Spleen (tissue), 11 donors: ENCODE data around the gene FABP3. TPM values are rescaled to one million over a fixed set of nuclear protein-coding genes. Genes with fewer than 3 reads are reported as not detected.

ENCODE experiments used
- DNase-seq: peaks from one replicate; pipeline ENCODE4 v3.0.0-alpha.2; 2020
- H3K27ac ChIP-seq, 8 donors: fragments of 200-600 bp; sonication (generic) in 7 of 8; 1 replicate in 4 of 8; 2 replicates in 4 of 8; pipeline versions ENCODE4 v1.5.0 to v1.8.0; 2016 to 2021; ENCODE audit warnings: inconsistent platforms in 4 of 8, mild to moderate bottlenecking in 4 of 8, moderate library complexity in 1 of 8
- H3K27me3 ChIP-seq, 7 donors: fragments of 200-600 bp; sonication (generic) in 6 of 7; replicated peaks in 1 of 7; 1 replicate in 4 of 7; 2 replicates in 3 of 7; pipeline versions ENCODE4 v1.5.0 to v1.8.0; 2016 to 2021; ENCODE audit warnings: inconsistent platforms in 3 of 7, mild to moderate bottlenecking in 1 of 7
- H3K36me3 ChIP-seq, 6 donors: fragments of 200-600 bp; sonication (generic) in 5 of 6; 1 replicate in 4 of 6; 2 replicates in 2 of 6; pipeline versions ENCODE4 v1.5.0 to v1.8.0; 2016 to 2021; ENCODE audit warnings: inconsistent platforms in 2 of 6
- H3K4me1 ChIP-seq, 6 donors: fragments of 200-600 bp; sonication (generic) in 5 of 6; 1 replicate in 3 of 6; 2 replicates in 3 of 6; pipeline versions ENCODE4 v1.5.0 to v1.8.0; 2016 to 2021; ENCODE audit warnings: inconsistent platforms in 3 of 6
- H3K4me3 ChIP-seq, 8 donors: fragments of 200-600 bp; sonication (generic) in 7 of 8; 1 replicate in 4 of 8; 2 replicates in 4 of 8; pipeline versions ENCODE4 v1.5.0 to v1.8.0; 2016 to 2021; ENCODE audit warnings: inconsistent platforms in 4 of 8, mild to moderate bottlenecking in 4 of 8, moderate library complexity in 2 of 8
- H3K9me3 ChIP-seq, 8 donors: fragments of 200-600 bp; sonication (generic) in 7 of 8; 1 replicate in 4 of 8; 2 replicates in 4 of 8; pipeline versions ENCODE4 v1.5.0 to v1.8.0; 2016 to 2021; ENCODE audit warnings: inconsistent platforms in 4 of 8
- CTCF ChIP-seq, 11 experiments: fragments of 200-600 bp in 7 of 11; fragments of 450-650 bp in 4 of 11; sonication (generic) in 4 of 11; IDR thresholded peaks in 8 of 11; conservative IDR thresholded peaks in 3 of 11; 1 replicate in 7 of 11; 2 replicates in 4 of 11; pipeline versions ENCODE4 v1.4.0 to v1.8.0; 2016 to 2021; ENCODE audit warnings: antibody characterized with exemption in 11 of 11, inconsistent platforms in 4 of 11, mild to moderate bottlenecking in 1 of 11
- POLR2A ChIP-seq, 3 donors: fragments of 450-650 bp; IDR thresholded peaks; one replicate each; pipeline ENCODE4 v1.5.1; 2017; ENCODE audit warnings: antibody characterized with exemption in 3 of 3, mild to moderate bottlenecking in 1 of 3
- POLR2AphosphoS5 ChIP-seq, 3 donors: sonication (generic); formaldehyde crosslinking; IDR thresholded peaks; one replicate each; pipeline ENCODE4 v1.5.1; 2017; ENCODE audit warnings: antibody characterized with exemption in 3 of 3
- WGBS, 5 donors: extraction: QIAGEN DNeasy Blood & Tissue Kit in 3 of 5; methylation state at CpG; one replicate each; pipeline versions ENCODE4 v1.1.5 to v1.1.7; 2013 to 2018; 5-methylcytosine and 5-hydroxymethylcytosine counted together
- intact Hi-C: fragments of 100-400 bp; cut with DNase I; formaldehyde crosslinking; loops from one replicate; pipeline ENCODE4 v1.15.0; 2023; ENCODE audit warnings: low total_unique reads
- polyA plus RNA-seq, 3 donors: library from polyadenylated mRNA; stranded (reverse); fragments of 200-250 nt; gene quantifications; one replicate each; pipeline ENCODE4 v1.2.1, GENCODE V29; 2013
- total RNA-seq, 7 donors: library from RNA; depleted of rRNA in 3 of 7; stranded (reverse); fragments of >200 nt in 3 of 7; fragmentation: NEBNext Ultra II Directional in 4 of 7; extraction: Animal tissue kit (Norgen Biotek cat#: 25700) in 4 of 7; gene quantifications; one replicate each; pipeline versions ENCODE4 v1.1.0 to v1.2.1, GENCODE V29; 2016 to 2021
- donor health status: healthy with polysubstance abuse.
- donor health status: DM: no; HTN: no; CAD: no; lungs with moderate emphysema.
- donor health status: DM: no; HTN: no; CAD: no.
- donor health status: Bipolar disorder and iron deficiency.
- donor health status: healthy.
- donor health status: DM: no; HTN: no; CAD: no.
- donor health status: DM: yes; HTN: yes; CAD: no.

The FABP3 gene
- total and polyA plus RNA-seq, 10 donors: 4.1 to 57.1 (median 23.4) TPM

GRCh38 chr1:31418626-31419323 is 45.9 kb upstream of the FABP3 start:
- no peak for DNase-seq
- H3K27me3 ChIP-seq: peaks cover 0 to 31% (median 4%) of the 10 kb centered on the region in 7 donors
- TF ChIP-seq POLR2A (IDR thresholded peaks at IDR 0.05): no peak
- no peak for TF ChIP-seq CTCF (IDR thresholded peaks at IDR 0.05 in 8 of 11, conservative IDR thresholded peaks at IDR 0.05 in 3 of 11)
- no peak for TF ChIP-seq POLR2AphosphoS5 (IDR thresholded peaks at IDR 0.05)
- intact Hi-C loops: no loop called here
- peaks cover 1 to 21% (median 17%) of the 10 kb centered on the region in 6 donors for H3K4me1 ChIP-seq
- 46 to 76% (median 66%) methylated on average over 3 to 4 of the region's 4 CpGs for WGBS, 5 donors
- H3K27ac ChIP-seq: no peak overlapping the region
- no peaks in the 10 kb centered on the region for H3K36me3 ChIP-seq
- no peaks in the 10 kb centered on the region for H3K9me3 ChIP-seq
- H3K4me3 ChIP-seq: no peak overlapping the region

- no peak for DNase-seq
- intact Hi-C loops: no loop called here
- WGBS, 5 donors: 77 to 86% (median 83%) methylated on average over 3 of the region's 3 CpGs
- TF ChIP-seq CTCF (IDR thresholded peaks at IDR 0.05 in 8 of 11, conservative IDR thresholded peaks at IDR 0.05 in 3 of 11) (no peak), POLR2A (IDR thresholded peaks at IDR 0.05) (no peak)
- Histone ChIP-seq H3K27ac (no peak overlapping the region), H3K27me3 (peaks cover 0 to 38% (median 19%) of the 10 kb centered on the region in 7 donors), H3K4me1 (peaks cover 6 to 19% (median 14%) of the 10 kb centered on the region in 6 donors), H3K9me3 (no peaks in the 10 kb centered on the region), H3K4me3 (no peak overlapping the region), H3K36me3 (no peaks in the 10 kb centered on the region)
Observed at GRCh38 chr1:31417148-31417547, 44.3 kb upstream of the FABP3 start.

- intact Hi-C loops: no loop called here
- H3K27me3 ChIP-seq: peaks cover 0 to 48% (median 26%) of the 10 kb centered on the region in 7 donors
- WGBS, 5 donors: 74 to 89% (median 81%) methylated on average over 7 of the region's 7 CpGs
Observed at GRCh38 chr1:31416101-31416736, 43.3 kb upstream of the FABP3 start.

More at GRCh38 chr1:31416101-31416736, 43.3 kb upstream of the FABP3 start:
- Histone ChIP-seq H3K9me3 (no peaks in the 10 kb centered on the region), H3K36me3 (no peaks in the 10 kb centered on the region), H3K27ac (no peak overlapping the region), H3K4me1 (peaks cover 6 to 19% (median 14%) of the 10 kb centered on the region in 6 donors), H3K4me3 (no peak overlapping the region)
- DNase-seq: no peak
- TF ChIP-seq POLR2AphosphoS5 (IDR thresholded peaks at IDR 0.05) (no peak), POLR2A (IDR thresholded peaks at IDR 0.05) (no peak), CTCF (IDR thresholded peaks at IDR 0.05 in 8 of 11, conservative IDR thresholded peaks at IDR 0.05 in 3 of 11) (no peak)
